ENCODE data around the gene ISYNA1.

- TF ChIP-seq EZH2 (IDR thresholded peaks at IDR 0.05; ENCODE audit: insufficient read depth, low read length) (no peak), CTCF (IDR thresholded peaks at IDR 0.05; ENCODE audit: insufficient read depth, low read depth, low read length) (no peak)
These were observed 51.2 kb downstream of the ISYNA1 start for GRCh38 chr19:18386543-18387271.

Measured in astrocyte (in vitro differentiated cells and primary cell).